GDM1 (cell line): ENCODE results near the gene GFI1B.
A peak's percentile ranks its signal among the peaks of the same experiment; 100 is the strongest.
"Not testable (repeated sequence)": the region's sequence is repeated elsewhere in the genome, so short reads cannot be mapped to it uniquely, and the experiment has no call there.

Source experiments
- DNase-seq: peaks from one replicate; lab custom pipeline; 2025; lab: John Stamatoyannopoulos, UW

The GFI1B gene

DNA sequence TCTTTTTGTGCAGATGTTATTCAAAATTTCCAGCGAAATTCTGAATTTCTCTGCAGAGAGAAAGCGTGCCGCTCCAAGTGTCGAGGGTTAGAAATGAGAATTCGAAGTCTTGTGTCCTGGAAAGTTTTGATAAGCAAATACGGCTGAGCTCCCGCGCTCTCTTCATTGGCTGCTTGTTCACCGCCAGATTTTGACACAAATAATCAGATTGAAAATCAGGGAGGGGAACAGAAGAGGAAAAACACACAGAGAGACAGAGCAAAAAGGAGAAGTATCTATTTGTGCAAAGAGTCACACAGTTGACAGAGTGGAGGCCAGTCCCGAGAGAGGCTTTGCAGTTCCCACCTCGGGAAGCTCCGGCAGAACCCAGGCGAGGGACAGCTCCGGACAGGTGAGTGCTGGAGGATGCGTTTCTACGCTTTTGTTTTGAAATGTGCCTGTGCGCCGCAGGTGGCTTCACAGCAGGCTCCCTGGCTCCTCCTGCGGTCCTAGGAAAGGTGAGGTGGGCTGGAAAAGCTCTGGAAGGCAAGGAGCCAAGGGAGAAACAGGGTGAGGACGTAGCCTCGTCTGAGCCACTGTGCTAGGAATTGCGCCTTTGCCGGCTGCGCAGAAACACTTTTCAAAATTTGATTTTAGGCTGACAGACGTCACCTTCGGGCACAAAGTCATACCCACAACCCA lies at the start of gene GFI1B:
GFI1B (plus strand) TSS at position 244 of the 681 bp plus-strand sequence. CDS start 7,985 bp downstream, outside the sequence.
- peak; percentile 49 for DNase-seq

DNA sequence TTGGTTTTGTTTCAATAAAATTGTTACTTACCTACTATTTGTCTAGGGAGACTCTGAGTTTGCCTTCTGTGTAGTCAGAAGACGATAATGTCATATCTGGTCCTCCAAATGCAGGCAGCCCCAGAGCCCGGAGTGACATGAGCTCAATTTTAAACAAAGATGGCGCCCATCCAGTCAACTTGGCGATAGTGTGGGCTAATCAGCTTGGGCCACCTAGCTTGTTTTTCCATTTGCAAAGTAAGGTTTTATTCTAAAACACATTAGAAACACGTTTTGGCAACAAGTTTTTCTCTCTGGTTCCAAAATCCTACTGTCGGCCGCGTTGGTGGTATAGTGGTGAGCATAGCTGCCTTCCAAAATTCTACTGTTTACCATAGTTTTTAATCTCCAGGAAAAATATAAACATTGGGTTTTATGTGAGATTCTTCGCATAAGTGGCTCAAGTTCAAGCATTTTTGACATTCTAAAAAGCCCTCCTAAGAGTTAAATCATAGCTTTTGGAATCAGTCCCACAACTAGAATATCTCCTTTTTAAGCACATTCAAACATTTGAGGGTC lies 47.2 kb upstream of the GFI1B start:
- no peak for DNase-seq

DNA sequence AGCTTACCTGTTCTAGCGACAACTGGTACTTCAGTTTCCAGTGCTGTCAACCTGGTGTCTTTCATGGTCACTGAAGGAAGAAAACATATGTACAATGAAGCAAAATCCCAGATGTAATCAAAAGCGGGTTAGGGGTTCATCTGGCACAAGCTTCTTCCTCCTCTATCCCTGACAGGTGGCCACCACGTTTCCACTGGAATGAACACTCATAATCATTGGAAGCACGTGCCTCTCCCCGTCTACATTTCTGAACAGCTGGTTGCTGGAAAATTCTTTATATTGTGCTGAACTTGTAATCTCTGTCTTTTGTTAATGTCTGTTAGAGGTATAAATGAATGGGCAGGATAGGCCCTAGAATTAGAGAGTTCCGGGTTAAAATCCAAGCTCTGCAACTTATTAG lies 43.5 kb upstream of the GFI1B start:
- DNase-seq: no peak

DNA sequence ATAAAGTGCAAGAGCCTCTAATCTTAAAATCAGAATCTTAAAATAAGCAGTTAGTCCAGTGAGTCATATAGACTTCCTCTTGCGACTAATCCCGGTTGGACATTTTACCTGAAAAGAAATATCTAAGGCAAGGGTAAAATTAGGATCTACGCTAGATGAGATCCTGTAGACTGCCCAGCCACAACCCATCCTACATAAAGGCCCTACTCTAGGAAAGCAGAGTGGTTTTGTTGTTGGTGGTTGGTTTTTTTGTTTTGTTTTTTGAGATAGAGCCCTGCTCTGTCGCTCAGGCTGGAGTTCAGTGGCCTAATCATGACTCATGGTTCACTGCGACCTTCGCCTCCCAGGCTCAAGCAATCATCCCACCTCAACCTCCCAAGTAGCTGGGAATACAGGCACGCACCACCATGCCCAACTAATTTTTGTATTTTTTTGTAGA lies 41.0 kb upstream of the GFI1B start:
- DNase-seq: no peak

DNA sequence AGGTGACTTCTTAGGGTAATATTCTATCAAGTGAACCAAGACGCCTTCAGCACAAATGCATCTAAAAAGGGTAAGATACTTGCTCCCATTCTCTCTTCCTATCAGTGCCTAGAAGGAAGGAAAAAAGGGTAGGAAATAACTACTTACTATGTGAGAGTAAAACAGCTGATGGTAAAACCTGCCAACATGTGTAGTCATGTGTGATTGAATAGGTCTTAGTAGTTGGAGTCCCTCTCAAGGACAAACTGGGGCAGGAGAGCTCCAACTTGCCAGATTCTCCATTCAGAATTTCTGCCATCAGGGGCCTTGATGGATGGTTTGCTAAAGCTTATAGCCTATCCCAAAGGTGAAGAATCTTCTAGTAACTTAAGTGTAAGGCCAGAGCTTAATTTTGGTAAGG lies 39.3 kb upstream of the GFI1B start:
- no peak for DNase-seq

DNA sequence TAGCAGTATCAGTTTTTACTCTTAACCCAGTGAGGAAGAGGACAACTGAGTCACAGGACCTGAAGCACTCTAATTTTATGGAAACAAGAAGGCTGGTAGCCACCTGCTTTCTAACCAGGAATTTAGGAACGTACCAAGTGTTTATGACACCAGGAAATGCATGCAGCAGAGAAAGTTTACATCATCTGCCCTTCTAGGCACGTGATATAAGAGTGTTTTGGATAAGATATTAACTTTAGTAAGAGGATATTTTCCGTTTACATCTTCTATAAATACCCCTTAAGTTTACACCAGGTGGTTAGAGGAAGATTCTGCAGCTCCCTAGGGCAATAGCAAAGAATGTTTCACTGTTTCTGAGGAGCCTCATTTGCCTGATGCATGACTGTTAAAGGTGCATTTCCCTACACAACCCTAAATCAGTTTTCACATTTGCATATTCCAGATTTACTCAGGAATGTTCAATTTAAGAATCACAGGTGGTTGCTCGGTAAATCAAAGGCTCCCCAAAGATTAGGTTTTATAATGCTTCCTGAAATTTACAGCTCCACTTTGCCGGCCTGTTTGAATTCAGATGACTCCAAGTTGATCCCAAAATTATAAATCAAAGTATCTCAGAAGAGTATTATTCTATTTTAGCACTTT lies 35.8 kb upstream of the GFI1B start:
- DNase-seq: no peak

DNA sequence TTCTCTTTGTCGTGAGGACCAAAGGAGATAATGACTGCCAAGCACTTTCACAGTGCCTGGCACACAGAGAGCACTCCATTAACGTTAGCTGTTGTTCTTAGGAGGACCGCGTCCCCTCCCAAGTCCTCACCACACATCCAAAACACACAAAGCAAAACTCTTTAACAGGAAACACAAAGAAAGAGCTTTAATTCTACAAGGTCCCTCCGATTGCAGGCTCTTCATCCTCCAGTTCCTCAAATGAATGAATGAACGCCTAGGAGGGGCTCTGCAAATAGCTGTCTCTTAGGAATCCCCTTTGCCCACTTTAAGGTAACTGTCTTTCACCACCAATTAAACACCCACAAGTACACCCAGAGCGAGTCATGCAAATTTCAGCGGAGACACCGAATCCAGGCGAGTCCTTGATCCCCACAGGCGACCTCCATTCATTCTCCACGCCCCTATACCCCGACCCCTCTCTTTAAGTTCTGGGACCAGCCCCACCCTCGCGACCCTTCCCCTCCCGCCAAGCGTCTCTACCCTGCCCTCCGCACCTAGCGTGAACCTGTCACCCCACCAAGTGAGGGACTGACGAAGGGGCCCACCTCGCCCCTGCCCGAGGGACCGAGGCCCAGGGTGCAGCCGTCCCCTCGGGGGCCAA lies 34.7 kb upstream of the GFI1B start:
- DNase-seq: no peak

DNA sequence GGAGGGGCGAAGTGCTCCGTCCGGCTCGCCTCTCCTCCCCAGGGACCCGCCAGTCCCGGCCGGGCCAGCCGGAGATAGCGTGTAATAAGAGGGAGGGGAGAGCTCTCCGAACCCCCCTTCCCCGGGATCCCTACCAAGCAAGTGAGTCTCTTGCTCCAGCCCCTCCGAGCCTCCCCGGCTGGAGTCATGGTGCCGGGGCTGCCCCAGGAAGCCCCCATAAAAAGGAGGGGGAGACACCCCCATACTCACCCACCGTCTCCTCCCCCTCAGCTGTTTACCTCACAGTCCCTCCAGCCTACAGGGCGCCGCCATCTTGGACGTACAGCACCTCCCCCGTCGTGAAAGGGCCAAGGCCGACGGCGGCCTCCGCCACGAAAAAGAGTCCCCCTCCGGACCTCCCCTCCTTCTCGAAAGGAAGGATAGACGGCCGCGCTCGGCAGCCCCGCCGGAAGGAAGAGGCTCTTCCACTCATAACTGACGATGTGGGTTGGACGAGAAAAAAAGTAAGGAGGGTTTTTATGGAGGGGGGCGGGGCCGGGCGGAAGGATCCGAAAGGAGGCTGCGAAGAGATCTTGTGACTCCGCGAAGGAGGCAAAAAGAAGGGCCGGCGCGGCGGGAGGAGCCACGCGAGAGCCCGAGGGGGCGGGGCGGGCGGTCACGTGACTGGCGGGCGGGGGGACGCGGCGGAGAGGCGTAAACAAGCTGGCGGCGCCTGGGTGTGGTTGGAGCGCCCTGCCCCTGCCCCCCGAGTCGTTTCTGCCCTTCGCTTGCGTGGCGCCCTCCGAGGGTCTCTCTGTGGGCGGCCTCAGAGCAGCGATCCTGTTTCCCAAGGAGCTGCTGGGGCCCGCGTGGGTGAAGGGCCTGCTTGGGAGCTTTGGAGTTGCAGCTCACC lies 34.0 kb upstream of the GFI1B start, which contains the start of gene TSC1:
TSC1 (minus strand) TSS at position 323 of the 892 bp plus-strand sequence. CDS start 15,744 bp downstream, outside the sequence.
- peak; percentile 97 for DNase-seq

DNA sequence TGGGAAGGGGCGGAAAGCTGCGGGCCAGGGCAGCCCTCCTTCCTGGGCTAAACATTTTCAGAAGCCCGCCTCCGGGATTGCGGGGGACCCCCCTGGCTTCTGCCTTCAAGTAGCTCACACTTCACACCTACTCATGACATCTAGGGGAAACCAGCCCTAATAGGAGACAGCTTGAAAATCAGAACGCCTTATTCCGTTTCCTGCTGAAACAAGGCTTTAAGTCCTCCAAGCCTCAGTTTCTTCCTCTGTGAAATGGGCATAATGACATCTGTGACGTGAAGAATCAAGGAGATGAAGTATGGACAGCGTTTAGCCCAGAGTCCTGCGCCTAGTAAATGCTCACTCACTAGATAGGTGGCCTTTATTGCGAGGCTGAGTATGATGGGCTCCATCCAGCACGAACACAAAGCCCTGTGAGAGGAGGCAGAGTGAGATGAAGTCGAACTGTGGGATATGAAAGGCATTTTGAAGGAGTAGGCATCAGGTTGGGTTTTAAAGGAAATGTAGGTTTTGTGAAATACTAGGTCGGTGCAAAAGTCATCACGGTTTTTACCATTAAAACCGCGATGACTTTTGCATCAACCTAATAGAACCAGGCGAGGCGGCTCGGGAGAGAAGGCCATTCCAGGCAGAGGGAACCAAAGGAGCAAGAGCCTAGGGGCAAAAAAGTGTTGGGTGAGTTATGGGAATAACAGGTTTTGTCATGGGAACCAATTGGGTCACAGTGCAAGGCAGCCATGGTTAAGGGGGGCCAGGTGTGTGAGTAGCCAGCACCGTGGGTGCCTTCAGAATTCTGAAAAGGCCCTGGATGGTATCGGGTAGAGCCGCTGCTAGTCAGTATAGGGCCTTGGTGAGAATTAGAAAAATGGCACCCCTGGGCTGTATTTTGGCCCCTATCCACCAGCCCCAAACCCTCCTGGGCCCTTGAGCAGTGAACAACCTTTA lies 33.0 kb upstream of the GFI1B start:
- DNase-seq: no peak

DNA sequence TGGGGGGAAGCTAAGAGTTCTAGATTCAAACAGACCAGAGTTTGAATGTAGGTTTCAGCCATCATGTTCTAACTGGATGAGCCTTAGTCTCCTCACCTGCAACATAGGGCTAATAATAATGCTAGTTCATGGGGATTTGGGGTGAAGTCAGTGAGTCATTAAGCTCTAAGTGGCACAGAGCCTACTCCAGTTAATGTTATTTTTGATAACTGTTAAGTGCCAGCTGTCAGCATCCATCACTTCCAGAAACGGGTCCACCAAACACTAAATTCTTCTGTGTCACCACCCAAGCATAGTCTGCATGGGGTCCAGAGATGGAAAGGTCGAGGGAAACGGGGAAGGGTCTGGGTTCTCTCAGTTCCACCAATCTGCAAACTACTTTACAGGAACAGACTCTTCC lies 32.3 kb upstream of the GFI1B start:
- DNase-seq: no peak

DNA sequence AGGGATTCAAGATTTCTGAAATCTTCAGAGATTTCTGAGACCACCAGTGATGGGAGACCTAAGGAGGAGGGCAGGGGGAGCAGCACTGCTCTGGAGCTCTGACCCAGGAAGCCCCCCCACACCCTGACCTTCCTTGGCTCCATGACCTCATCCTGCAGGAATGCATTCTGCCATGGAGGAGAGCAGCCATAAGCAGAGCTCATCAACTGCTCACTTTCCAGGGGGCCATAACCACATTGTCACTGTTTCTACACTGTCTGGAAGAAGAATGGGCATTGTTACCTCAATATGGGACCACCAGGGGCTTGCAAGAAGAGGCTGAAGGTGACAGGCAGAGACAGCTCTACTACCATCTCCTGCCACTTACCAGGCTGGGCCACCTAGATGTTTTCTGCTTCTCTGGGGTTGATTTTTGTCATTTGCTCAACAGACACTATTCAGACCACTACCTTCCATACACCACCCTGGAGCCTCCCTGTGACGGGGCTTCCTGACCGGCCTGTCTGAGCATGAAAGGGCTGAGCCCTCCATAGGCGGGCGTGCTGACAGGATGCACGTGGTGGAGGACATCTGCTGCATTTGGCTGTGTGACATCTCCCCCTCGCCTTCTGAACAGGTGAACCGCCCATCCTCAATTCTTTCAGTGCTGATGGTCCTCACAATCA lies 31.7 kb upstream of the GFI1B start:
- DNase-seq: no peak

DNA sequence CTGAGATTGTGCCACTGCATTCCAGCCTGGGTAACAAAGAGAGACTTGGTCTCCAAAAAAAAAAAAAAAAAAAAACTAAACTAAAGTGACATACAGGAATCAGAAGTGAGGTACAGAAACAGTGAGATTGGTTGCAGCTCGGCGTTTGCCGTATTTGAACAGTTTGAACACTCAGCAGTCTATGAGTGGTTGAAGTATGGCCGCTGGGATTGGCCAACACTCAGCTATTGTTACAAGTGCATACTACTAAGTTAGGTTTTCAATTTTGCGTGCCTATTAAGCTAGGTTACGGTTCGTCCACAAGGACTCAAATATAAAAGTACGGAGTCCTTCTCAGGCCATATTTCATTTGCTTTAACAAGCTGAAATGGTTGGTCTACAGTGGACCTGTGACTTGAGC lies 30.7 kb upstream of the GFI1B start:
- DNase-seq: no peak

DNA sequence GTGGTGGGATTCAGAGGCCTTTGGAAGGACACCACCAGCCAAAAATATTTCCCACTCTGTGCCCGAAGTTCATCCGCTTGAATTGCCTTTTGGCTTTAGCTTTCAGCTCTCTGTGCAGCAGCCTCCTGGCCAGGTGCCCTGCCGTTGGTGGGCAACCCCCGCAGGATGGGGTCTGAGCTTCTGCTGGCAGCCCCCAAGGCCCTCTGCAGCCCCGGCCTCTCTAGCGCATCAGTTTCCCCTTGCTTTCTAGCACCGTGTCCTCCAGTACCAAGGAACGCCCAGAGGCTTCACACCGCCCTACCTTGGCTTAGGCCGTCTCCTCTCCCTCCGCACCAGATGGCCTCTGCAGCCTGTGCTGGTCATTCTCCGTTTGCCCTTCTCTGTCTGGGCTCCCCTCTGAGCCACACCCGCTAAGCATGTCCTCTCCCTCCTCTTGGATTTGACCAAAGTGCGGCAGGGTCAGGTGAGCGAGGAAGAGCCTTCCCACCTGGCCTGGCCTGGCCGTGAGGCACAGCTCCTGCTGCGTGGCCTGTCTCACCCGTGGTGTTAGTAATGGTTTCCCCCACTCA lies 29.9 kb upstream of the GFI1B start:
- no peak for DNase-seq

DNA sequence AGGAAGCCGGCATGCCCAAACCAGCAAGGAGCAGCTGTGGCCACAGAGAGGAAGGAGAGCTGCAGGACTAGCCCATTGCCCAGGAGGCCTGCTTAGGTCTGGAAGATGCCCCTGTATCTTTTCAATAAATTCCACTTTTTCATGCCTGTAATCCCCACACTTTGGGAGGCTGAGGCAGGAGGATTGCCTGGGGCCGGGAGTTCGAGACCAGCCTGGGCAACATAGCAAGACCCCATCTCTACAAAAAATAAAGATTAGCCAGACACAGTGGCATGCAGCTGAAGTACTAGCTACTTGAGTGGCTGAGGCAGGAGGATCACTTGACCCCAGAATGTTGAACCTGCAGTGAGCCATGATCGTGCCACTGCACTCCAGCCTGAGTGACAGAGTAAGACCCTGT lies 28.8 kb upstream of the GFI1B start:
- DNase-seq: no peak

DNA sequence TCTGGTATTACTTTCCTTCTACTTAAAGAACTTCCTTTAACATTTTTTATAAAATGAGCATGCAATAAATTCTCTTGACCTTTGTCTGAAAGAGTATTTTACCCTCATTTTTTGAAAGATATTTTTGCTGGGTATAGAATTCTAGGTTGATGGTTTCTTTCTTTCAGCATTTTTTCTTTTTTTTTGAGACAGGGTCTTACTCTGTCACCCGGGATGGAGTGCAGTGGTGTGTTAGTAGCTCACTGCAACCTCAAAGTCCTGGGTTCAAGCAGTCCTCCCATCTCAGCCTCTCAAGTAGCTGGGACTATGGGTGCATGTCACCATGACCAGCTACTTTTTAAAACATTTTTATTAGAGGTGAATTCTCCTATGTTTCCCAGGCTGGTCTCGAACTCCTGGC lies 23.4 kb upstream of the GFI1B start:
- DNase-seq: no peak

DNA sequence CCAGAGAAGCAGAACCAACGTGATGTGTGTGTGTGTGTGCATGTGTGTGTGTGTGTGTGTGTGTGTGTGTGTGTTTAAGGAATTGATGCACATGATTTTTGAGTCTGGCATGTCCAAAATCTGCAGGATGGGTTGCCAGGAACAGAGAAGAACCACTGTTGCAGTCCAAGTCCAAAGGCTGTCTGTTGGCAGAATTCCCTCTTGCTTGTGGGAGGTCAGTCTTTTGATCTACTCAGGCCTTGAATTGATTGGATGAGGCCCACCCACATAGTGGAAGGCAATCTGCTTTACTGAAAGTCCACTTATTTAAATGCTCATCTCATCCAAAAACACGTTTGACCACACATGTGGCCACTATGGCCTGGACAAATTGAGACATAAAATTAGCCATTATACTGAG lies 22.7 kb upstream of the GFI1B start:
- DNase-seq: no peak

DNA sequence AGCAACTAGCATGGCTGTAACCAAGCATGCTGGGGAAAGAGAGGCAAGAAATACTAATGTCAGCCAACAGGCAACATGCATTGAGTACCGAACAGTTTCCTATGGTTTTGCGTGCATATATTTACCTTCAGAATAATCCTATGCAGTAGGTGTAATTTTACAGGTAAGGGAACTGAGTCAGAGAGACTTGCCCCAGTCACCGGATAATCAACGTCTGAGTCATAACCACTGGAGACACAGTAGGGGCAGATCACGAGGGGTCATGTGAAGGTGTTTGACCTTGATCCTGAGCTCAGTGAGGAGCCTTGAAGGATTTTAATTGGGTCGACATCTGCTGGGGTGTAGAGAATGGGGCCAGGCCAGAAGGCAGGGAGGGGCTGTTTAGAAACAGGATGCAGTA lies 20.7 kb upstream of the GFI1B start:
- DNase-seq: no peak

DNA sequence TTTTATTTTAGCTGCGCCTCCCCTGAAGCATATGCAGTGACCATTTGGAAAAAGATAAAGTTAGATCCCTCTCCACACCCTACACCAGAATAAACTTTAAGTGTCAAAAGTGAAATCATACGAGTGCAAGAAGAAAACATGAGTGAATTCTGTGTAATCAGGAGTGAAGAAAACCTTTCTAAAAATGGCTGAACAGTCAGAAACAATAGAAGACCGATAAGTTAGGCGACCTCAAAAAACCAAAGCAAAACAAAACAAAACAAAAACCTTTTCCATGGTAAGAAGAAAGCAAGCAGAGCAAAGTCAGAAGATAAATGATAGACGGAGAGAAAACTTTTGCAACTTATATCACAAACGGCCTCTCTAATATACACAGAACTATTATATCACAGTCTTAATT lies 17.5 kb upstream of the GFI1B start:
- no peak for DNase-seq

DNA sequence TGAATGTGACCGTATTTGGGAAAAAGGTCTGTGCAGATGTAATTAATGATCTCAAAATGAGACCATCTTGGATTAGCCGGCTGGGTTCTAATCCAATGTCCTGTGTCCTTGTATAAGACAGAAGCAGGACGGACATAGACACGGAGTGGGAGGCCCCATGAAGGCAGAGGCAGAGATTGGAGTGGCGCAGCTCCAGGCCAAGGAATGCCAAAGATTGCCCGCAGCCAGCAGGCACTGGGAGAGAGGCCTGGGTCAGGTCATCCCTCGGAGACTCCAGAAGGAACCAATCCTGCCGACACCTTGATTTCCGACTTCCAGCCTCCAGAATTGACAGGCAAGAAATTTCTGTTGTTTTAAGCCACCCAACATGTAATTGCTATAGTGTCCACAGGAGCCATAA lies 13.0 kb upstream of the GFI1B start:
- DNase-seq: no peak

DNA sequence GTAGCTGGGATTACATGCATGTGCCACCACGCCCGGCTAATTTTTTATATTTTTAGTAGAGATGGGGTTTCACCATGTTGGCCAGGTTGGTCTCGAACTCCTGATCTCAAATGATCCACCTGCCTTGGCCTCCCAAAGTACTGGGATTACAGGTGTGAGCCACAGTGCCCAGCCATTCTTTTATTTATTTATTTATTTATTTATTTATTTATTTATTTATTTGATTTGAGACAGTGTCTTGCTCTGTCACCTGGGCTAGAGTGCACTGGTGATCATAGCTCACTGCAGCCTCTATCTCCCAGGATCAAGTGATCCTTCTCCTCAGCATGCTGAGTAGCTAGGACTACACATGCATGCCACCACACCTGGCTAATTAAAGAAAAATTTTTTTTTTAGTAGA lies 10.6 kb upstream of the GFI1B start:
- DNase-seq: not testable (repeated sequence)
